Activated CD4-positive, alpha-beta T cell treated with anti-CD3 and anti-CD28 coated beads, Interleukin-2, amount 50 U/mL, for 4 hours (primary cell): ENCODE data around the gene GPAT3.
"Not testable (repeated sequence)": the region's sequence is repeated elsewhere in the genome, so short reads cannot be mapped to it uniquely, and the experiment has no call there.

Experiments used
- DNase-seq, 2 experiments: peaks; one replicate each; pipeline ENCODE4 v3.0.0-alpha.2; 2020

The GPAT3 gene

GRCh38 chr4:83535520-83536361 is at the start of gene GPAT3:
TSS of gene GPAT3 (plus strand) at chr4:83536108. CDS start at chr4:83536623, 515 bp downstream.
- DNase-seq = peak; percentile 60 to 62

GRCh38 chr4:83486457-83487129 is 49.3 kb upstream of the GPAT3 start:
- DNase-seq = no peak

- no peak for DNase-seq
Observed at GRCh38 chr4:83489711-83490326, 46.1 kb upstream of the GPAT3 start.

GRCh38 chr4:83490876-83491450 is 44.9 kb upstream of the GPAT3 start:
- DNase-seq = no peak

- not testable (repeated sequence) for DNase-seq
Observed at GRCh38 chr4:83496085-83496917, 39.6 kb upstream of the GPAT3 start.

- DNase-seq = no peak
Observed at GRCh38 chr4:83498187-83498586, 37.7 kb upstream of the GPAT3 start.

GRCh38 chr4:83501671-83502070 is 34.2 kb upstream of the GPAT3 start:
- not testable (repeated sequence) for DNase-seq

- DNase-seq = no peak
Observed at GRCh38 chr4:83503974-83504373, 31.9 kb upstream of the GPAT3 start.

- no peak for DNase-seq
Observed at GRCh38 chr4:83504503-83504902, 31.4 kb upstream of the GPAT3 start.

- DNase-seq = no peak
Observed at GRCh38 chr4:83504996-83505395, 30.9 kb upstream of the GPAT3 start.

- peak; percentile 34 to 37 for DNase-seq
Observed at GRCh38 chr4:83509156-83509585, 26.7 kb upstream of the GPAT3 start.

- DNase-seq = no peak
Observed at GRCh38 chr4:83510442-83510841, 25.5 kb upstream of the GPAT3 start.

- DNase-seq = no peak
Observed at GRCh38 chr4:83516042-83516772, 19.7 kb upstream of the GPAT3 start.

GRCh38 chr4:83522239-83522638 is 13.7 kb upstream of the GPAT3 start:
- no peak for DNase-seq

GRCh38 chr4:83527671-83528070 is 8.2 kb upstream of the GPAT3 start:
- no peak for DNase-seq

GRCh38 chr4:83536362-83537272 is 709 bp downstream of the GPAT3 start:
- DNase-seq = no peak

- no peak for DNase-seq
Observed at GRCh38 chr4:83542225-83542624, 6.3 kb downstream of the GPAT3 start.

- DNase-seq = no peak
Observed at GRCh38 chr4:83546786-83547185, 10.9 kb downstream of the GPAT3 start.

- DNase-seq = peak; percentile 42 to 52
Observed at GRCh38 chr4:83548151-83548905, 12.4 kb downstream of the GPAT3 start.

- no peak for DNase-seq
Observed at GRCh38 chr4:83552083-83552482, 16.2 kb downstream of the GPAT3 start.
